K562 (cell line): ENCODE data around the gene SCN8A. TPM values are rescaled to one million over a fixed set of nuclear protein-coding genes. Genes with fewer than 3 reads are reported as not detected.

Source experiments
- ATAC-seq: fragments of 200-7000 bp; cut with Tn5 transposase; 3 replicates; pipeline ENCODE4 v1.9.1; 2020; ENCODE audit warnings: moderate library complexity
- BruUV-seq: library from RNA; stranded (reverse); fragments of 400-500 nt; replicated peaks from 2 replicates; lab custom pipeline; 2021; lab: Mats Ljungman, UMichigan
- CTCF ChIA-PET: fragments of 300-600 bp; formaldehyde crosslinking; extraction: SDS; loops from one replicate; lab custom pipeline; 2021; ENCODE audit warnings: low intra/inter-chr PET ratio; lab: Yijun Ruan, JAX
- POLR2A ChIA-PET: fragments of 300-600, 350-650 bp; sonication (Branson Sonifier 250); formaldehyde crosslinking; extraction: SDS; loops from one replicate; lab custom pipeline; 2021; ENCODE audit warnings: antibody characterized with exemption, inconsistent platforms; lab: Yijun Ruan, JAX
- DNase-seq, 4 experiments: peaks; one replicate each; pipeline versions ENCODE4 v3.0.0 to v3.0.0-alpha.2; 2011 to 2018; ENCODE audit warnings: low spot score in 3 of 4, mixed read lengths in 3 of 4; ENCODE audit errors: extremely low read depth in 1 of 4
- FAIRE-seq: peaks from 2 replicates; lab custom pipeline; 2011; peaks lifted over from hg19 to GRCh38; lab: Jason Lieb, UNC
- H2AFZ ChIP-seq: 2 replicates; pipeline ENCODE4 v1.6.0; 2011; ENCODE audit warnings: low read depth, low read length, control low read depth, inconsistent platforms
- H3K27ac ChIP-seq: fragments of 200-600 bp; 3 replicates; pipeline ENCODE4 v1.8.0; 2011; ENCODE audit warnings: low read depth, mild to moderate bottlenecking, control low read depth, inconsistent platforms, low read length, moderate library complexity, mixed read lengths; ENCODE audit errors: extremely low read depth
- H3K27me3 ChIP-seq, 2 experiments: fragments of 300-600 bp in 1 of 2; 2 replicates in 1 of 2; 3 replicates in 1 of 2; pipeline versions ENCODE4 v1.6.0 to v1.8.0; 2011; ENCODE audit warnings: inconsistent platforms in 2 of 2, low read length in 2 of 2, mild to moderate bottlenecking in 1 of 2, mixed read lengths in 1 of 2, moderate library complexity in 1 of 2; ENCODE audit not compliant: control insufficient read depth in 2 of 2, insufficient read depth in 2 of 2
- H3K36me3 ChIP-seq: fragments of 300-600 bp; 3 replicates; pipeline ENCODE4 v1.8.0; 2011; ENCODE audit warnings: mild to moderate bottlenecking, low read length, inconsistent platforms; ENCODE audit not compliant: control insufficient read depth, insufficient read depth
- H3K4me1 ChIP-seq, 2 experiments: fragments of 200-600 bp in 1 of 2; replicated peaks in 1 of 2; 2 replicates in 1 of 2; 3 replicates in 1 of 2; pipeline versions ENCODE4 v1.5.1 to v1.8.0; 2011; ENCODE audit warnings: inconsistent platforms in 2 of 2, low read length in 2 of 2, mild to moderate bottlenecking in 1 of 2, mixed read lengths in 1 of 2, moderate library complexity in 1 of 2; ENCODE audit not compliant: control insufficient read depth in 2 of 2, insufficient read depth in 2 of 2
- H3K4me2 ChIP-seq: 2 replicates; pipeline ENCODE4 v1.6.1; 2011; ENCODE audit warnings: low read length, control low read depth, inconsistent platforms, mixed read lengths; ENCODE audit not compliant: insufficient read depth
- H3K4me3 ChIP-seq: fragments of 200-600 bp; sonication (generic), shearing (Covaris generic); 2 replicates; pipeline ENCODE4 v1.5.1; 2016; ENCODE audit warnings: control low read depth, inconsistent platforms
- H3K79me2 ChIP-seq: fragments of 200-600 bp; 3 replicates; pipeline ENCODE4 v1.8.0; 2011; ENCODE audit warnings: low read length, inconsistent platforms; ENCODE audit not compliant: control insufficient read depth, insufficient read depth
- H3K9ac ChIP-seq, 2 experiments: 2 replicates each; pipeline versions ENCODE4 v1.6.0 to v1.6.1; 2011; ENCODE audit warnings: low read depth in 2 of 2, low read length in 2 of 2, control low read depth in 1 of 2, inconsistent platforms in 1 of 2, mild to moderate bottlenecking in 1 of 2, mixed read lengths in 1 of 2; ENCODE audit not compliant: insufficient read depth in 1 of 2
- H3K9me1 ChIP-seq: one replicate; pipeline ENCODE4 v1.6.0; 2011; ENCODE audit warnings: inconsistent platforms, mild to moderate bottlenecking, low read length, moderate library complexity; ENCODE audit not compliant: control insufficient read depth, insufficient read depth
- H3K9me3 ChIP-seq: replicated peaks from 2 replicates; pipeline ENCODE4 v1.5.1; 2011; ENCODE audit warnings: low read depth, low read length, inconsistent platforms; ENCODE audit not compliant: control insufficient read depth, insufficient read depth
- H4K20me1 ChIP-seq: replicated peaks from 2 replicates; pipeline ENCODE4 v1.6.1; 2011; ENCODE audit warnings: low read length, inconsistent platforms, mixed read lengths; ENCODE audit not compliant: control insufficient read depth, insufficient read depth
- HNRNPK ChIP-seq: fragments of 200-400 bp; formaldehyde crosslinking; IDR thresholded peaks from one replicate; pipeline ENCODE4 v1.6.1; 2018; ENCODE audit warnings: mild to moderate bottlenecking, low read depth, low read length; ENCODE audit not compliant: poor library complexity, severe bottlenecking
- MTA1 ChIP-seq: fragments of 450-650 bp; IDR thresholded peaks from 2 replicates; pipeline ENCODE4 v1.6.1; 2017; ENCODE audit warnings: borderline replicate concordance
- ZBTB2 ChIP-seq: fragments of 450-650 bp; IDR thresholded peaks from 2 replicates; pipeline ENCODE4 v1.6.1; 2016; ENCODE audit warnings: antibody characterized with exemption
- ZBTB33 ChIP-seq: sonication (generic); formaldehyde crosslinking; IDR thresholded peaks from 2 replicates; pipeline ENCODE4 v1.8.1; 2023; ENCODE audit warnings: mild to moderate bottlenecking, missing genetic modification reagents
- WGBS: fragments of 100-300 bp; shearing (Covaris generic); methylation state at CpG from one replicate; pipeline ENCODE4 v1.1.6; 2016; ENCODE audit warnings: low coverage, mixed read lengths; ENCODE audit not compliant: insufficient coverage; ENCODE audit errors: missing lambda C conversion rate; 5-methylcytosine and 5-hydroxymethylcytosine counted together
- in situ Hi-C: fragments of 300-500 bp; cut with MboI; formaldehyde crosslinking; loops from 4 replicates; pipeline ENCODE4 v1.15.0; 2018; ENCODE audit warnings: inconsistent platforms, mixed read lengths
- intact Hi-C: fragments of 100-400 bp; cut with micrococcal nuclease; formaldehyde crosslinking; loops from 2 replicates; pipeline ENCODE4 v1.14.2; 2022
- polyA plus RNA-seq, 8 experiments: library from polyadenylated mRNA; depleted of rRNA in 4 of 8; stranded (reverse) in 5 of 8; unstranded in 3 of 8; fragments of >200 nt; fragmentation: Nextera tagmentation in 2 of 8; fragmentation: Illumina TruSeq in 1 of 8; extraction: Ambion mirVana in 2 of 8; extraction: Trizol in 1 of 8; gene quantifications; 2 replicates each; pipeline versions ENCODE4 v1.2.1 to v1.2.3, GENCODE V29; 2011 to 2014; ENCODE audit warnings: inconsistent platforms in 1 of 8, missing spikeins in 1 of 8
- total RNA-seq, 7 experiments: library from RNA; depleted of rRNA in 6 of 7; stranded (reverse); fragments of >200 nt in 6 of 7; fragmentation: Illumina TruSeq in 2 of 7; extraction: Trizol in 2 of 7; gene quantifications; 2 replicates each; pipeline versions ENCODE4 v1.2.1 to v1.2.3, GENCODE V29; 2011 to 2021; ENCODE audit warnings: low replicate concordance in 1 of 7
- TF ChIP-seq, protein P1 (sequence below): sonication (generic); formaldehyde crosslinking; IDR thresholded peaks from 2 replicates; pipeline ENCODE4 v1.8.0; 2022; ENCODE audit warnings: mild to moderate bottlenecking, missing genetic modification reagents
- TF ChIP-seq, protein P2 (sequence below), 2 experiments: IDR thresholded peaks; 2 replicates each; pipeline ENCODE4 v1.6.1; 2012; ENCODE audit warnings: improper control_type of control experiment in 2 of 2, low read depth in 2 of 2, low read length in 2 of 2, borderline replicate concordance in 1 of 2

The SCN8A gene
- total and polyA plus RNA-seq, 9 of the 15 experiments (the other 6 are each of a cell fraction or from before 2014, with no cell fraction given), result 0.03 to 0.29 (median 0.15) TPM; not detected in 1

- no peak for ATAC-seq
- intact Hi-C loops, result no loop called here
- Histone ChIP-seq H2AFZ (no peak overlapping the region), H3K79me2 (no peaks in the 10 kb centered on the region), H3K9me3 (no peaks in the 10 kb centered on the region), H3K9me1 (no peaks in the 10 kb centered on the region), H3K4me1 (no peaks in the 10 kb centered on the region), H3K27me3 (peaks cover 0 to 7% of the 10 kb centered on the region in 2 experiments; a peak in 2 of 5 replicates), H3K27ac (no peak overlapping the region), H3K36me3 (no peaks in the 10 kb centered on the region), H3K9ac (no peak overlapping the region), H3K4me3 (no peak overlapping the region), H3K4me2 (no peak overlapping the region), H4K20me1 (no peaks in the 10 kb centered on the region)
- FAIRE-seq, result no peak
- in situ Hi-C loops, result no loop called here
- BruUV-seq, result no TSS peak
- TF ChIP-seq, protein P1, sequence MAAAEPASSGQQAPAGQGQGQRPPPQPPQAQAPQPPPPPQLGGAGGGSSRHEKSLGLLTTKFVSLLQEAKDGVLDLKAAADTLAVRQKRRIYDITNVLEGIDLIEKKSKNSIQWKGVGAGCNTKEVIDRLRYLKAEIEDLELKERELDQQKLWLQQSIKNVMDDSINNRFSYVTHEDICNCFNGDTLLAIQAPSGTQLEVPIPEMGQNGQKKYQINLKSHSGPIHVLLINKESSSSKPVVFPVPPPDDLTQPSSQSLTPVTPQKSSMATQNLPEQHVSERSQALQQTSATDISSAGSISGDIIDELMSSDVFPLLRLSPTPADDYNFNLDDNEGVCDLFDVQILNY (CRISPR knock-in tag), result no peak
- no peak for TF ChIP-seq ZBTB2
- no peak for DNase-seq
- WGBS, result 0% methylated on average over 3 of the region's 3 CpGs
- ChIA-PET CTCF (no interaction called here), POLR2A (no interaction called here)
Observed at GRCh38 chr12:51661199-51661598, 70.2 kb downstream of the SCN8A start.

GRCh38 chr12:51661836-51662235, 70.8 kb downstream of the SCN8A start:
- no TSS peak for BruUV-seq
- 0% methylated on average over 4 of the region's 4 CpGs for WGBS

More at GRCh38 chr12:51661836-51662235, 70.8 kb downstream of the SCN8A start:
- peaks cover 0 to 7% of the 10 kb centered on the region in 2 experiments; a peak in 2 of 5 replicates for H3K27me3 ChIP-seq
- POLR2A ChIA-PET, result no interaction called here
- H3K9me1 ChIP-seq, result no peaks in the 10 kb centered on the region
- no peak overlapping the region for H3K4me2 ChIP-seq
- ATAC-seq, result no peak
- TF ChIP-seq MTA1, result no peak
- TF ChIP-seq, protein P2, sequence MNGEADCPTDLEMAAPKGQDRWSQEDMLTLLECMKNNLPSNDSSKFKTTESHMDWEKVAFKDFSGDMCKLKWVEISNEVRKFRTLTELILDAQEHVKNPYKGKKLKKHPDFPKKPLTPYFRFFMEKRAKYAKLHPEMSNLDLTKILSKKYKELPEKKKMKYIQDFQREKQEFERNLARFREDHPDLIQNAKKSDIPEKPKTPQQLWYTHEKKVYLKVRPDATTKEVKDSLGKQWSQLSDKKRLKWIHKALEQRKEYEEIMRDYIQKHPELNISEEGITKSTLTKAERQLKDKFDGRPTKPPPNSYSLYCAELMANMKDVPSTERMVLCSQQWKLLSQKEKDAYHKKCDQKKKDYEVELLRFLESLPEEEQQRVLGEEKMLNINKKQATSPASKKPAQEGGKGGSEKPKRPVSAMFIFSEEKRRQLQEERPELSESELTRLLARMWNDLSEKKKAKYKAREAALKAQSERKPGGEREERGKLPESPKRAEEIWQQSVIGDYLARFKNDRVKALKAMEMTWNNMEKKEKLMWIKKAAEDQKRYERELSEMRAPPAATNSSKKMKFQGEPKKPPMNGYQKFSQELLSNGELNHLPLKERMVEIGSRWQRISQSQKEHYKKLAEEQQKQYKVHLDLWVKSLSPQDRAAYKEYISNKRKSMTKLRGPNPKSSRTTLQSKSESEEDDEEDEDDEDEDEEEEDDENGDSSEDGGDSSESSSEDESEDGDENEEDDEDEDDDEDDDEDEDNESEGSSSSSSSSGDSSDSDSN (IDR thresholded peaks at IDR 0.05; ENCODE audit: borderline replicate concordance in 1 of 2, low read depth in 2 of 2, low read length in 2 of 2), result no peak
- TF ChIP-seq ZBTB33 (CRISPR knock-in tag), result no peak
- TF ChIP-seq HNRNPK, result no peak
- H3K79me2 ChIP-seq, result no peaks in the 10 kb centered on the region
- in situ Hi-C loops (no loop called here), intact Hi-C loops (no loop called here)
- H3K27ac ChIP-seq, result no peak overlapping the region
- FAIRE-seq, result no peak
- no peaks in the 10 kb centered on the region for H4K20me1 ChIP-seq
- H3K36me3 ChIP-seq, result no peaks in the 10 kb centered on the region
- H2AFZ ChIP-seq, result no peak overlapping the region
- CTCF ChIA-PET, result no interaction called here
- H3K4me3 ChIP-seq, result no peak overlapping the region
- DNase-seq, result no peak
- no peak overlapping the region for H3K9ac ChIP-seq
- H3K9me3 ChIP-seq, result no peaks in the 10 kb centered on the region
- H3K4me1 ChIP-seq, result no peaks in the 10 kb centered on the region
